Measurements from ENCODE around the gene SPPL2B.

The SPPL2B gene

DNA sequence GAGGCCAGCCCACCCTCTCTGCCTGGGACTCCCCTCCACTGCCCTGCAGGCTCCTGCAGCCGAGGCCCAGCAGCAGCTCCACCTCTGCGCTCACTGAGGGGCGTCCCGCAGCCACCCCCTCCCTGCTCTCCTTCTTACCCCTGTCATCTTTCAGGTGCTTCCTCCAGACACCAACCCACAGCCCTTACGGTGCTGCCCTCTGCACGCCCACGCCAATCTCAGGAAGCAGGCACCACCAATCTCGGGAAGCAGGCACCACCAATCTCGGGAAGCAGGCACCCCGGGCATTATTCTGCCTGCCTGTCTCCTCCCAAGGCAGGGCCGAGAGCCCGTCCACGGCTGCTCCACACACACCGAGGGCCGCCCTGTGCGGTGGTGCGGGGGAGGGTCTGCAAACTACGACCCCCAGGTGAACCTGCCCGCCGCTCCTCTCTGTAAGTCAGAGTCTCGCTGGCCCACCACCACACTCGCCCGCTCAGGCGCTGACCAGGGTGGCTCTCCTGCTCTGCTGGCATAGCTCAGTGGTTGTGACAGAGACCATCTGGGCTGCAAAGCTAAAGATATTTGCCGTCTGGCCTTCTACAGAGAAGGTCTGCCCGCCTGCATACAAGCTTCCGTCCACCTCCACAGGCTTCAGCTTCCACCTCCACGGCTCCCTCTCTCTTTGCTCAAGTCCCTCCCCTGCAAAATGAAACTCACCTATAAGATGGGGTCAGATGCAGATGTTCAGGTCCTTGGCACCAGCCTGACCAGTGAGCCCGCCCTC, 3.0 kb upstream of the SPPL2B start:
- Histone ChIP-seq H3K27ac (ENCODE audit: low read depth, low read length) (no peak overlapping the region), H3K36me3 (ENCODE audit: insufficient read depth, low read length) (peaks cover 36% of the 10 kb centered on the region), H3K9ac (ENCODE audit: low read depth, low read length) (no peak overlapping the region), H3K4me3 (ENCODE audit: low read length) (no peak overlapping the region), H3K27me3 (ENCODE audit: insufficient read depth, low read length) (no peaks in the 10 kb centered on the region), H3K9me3 (ENCODE audit: insufficient read depth, low read depth, low read length) (no peaks in the 10 kb centered on the region), H3K4me1 (ENCODE audit: insufficient read depth, low read length) (peaks cover 11% of the 10 kb centered on the region; the same call in 1 of the 2 replicates)
- WGBS, result 92% methylated on average over 29 of the region's 29 CpGs

DNA sequence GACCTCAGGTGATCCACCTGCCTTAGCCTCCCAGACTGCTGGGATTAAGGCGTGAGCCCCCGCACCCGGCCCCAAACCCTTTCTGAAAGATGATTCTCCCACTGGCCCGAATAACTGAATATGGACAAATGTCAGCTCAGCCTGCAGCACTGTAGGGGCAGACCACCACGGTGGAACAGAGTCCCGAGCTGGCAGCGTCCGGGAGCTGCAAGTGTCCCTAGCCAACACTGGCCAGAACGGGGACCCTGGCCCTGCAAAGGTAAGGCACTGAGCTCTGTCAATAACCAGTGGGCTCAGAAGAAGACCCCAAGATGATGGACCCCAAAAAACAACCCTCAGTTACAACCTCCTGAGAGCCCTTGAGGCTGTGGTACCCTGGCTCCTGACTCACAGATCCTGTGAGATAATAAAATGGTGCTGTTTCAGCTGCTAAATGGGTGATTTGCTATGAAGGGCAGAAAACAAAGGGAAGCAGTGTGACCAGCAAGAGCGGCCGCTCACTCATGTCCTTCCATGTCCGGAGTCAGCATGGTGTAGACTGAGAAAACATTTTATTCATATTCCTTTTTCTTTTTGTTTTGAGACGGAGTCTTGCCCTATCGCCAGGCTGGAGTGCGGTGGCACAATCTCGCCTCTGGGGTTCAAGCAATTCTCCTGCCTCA, 1.7 kb upstream of the SPPL2B start:
- WGBS, result 93% methylated on average over 16 of the region's 16 CpGs
- H3K27me3 ChIP-seq (ENCODE audit: insufficient read depth, low read length), result no peaks in the 10 kb centered on the region
- peak overlapping the region; percentile 86; the same call in 1 of the 2 replicates for H3K27ac ChIP-seq (ENCODE audit: low read depth, low read length)
- H3K4me3 ChIP-seq (ENCODE audit: low read length), result no peak overlapping the region
- no peaks in the 10 kb centered on the region for H3K9me3 ChIP-seq (ENCODE audit: insufficient read depth, low read depth, low read length)
- H3K9ac ChIP-seq (ENCODE audit: low read depth, low read length), result no peak overlapping the region
- H3K4me1 ChIP-seq (ENCODE audit: insufficient read depth, low read length), result peaks cover 22% of the 10 kb centered on the region
- H3K36me3 ChIP-seq (ENCODE audit: insufficient read depth, low read length), result peaks cover 30% of the 10 kb centered on the region

- Histone ChIP-seq H3K9me3 (ENCODE audit: insufficient read depth, low read depth, low read length) (no peaks in the 10 kb centered on the region), H3K9ac (ENCODE audit: low read depth, low read length) (peak overlapping the region; percentile 87), H3K27me3 (ENCODE audit: insufficient read depth, low read length) (no peaks in the 10 kb centered on the region), H3K4me1 (ENCODE audit: insufficient read depth, low read length) (peaks cover 22% of the 10 kb centered on the region), H3K4me3 (ENCODE audit: low read length) (peak overlapping the region; percentile 82), H3K27ac (ENCODE audit: low read depth, low read length) (peak overlapping the region; percentile 86), H3K36me3 (ENCODE audit: insufficient read depth, low read length) (peaks cover 25% of the 10 kb centered on the region)
- WGBS, result 3% methylated on average over 13 of the region's 18 CpGs
These were observed 597 bp upstream of the SPPL2B start for GRCh38 chr19:2327773-2328400.

- Histone ChIP-seq H3K9ac (ENCODE audit: low read depth, low read length) (peak overlapping the region; percentile 87), H3K27me3 (ENCODE audit: insufficient read depth, low read length) (no peaks in the 10 kb centered on the region), H3K36me3 (ENCODE audit: insufficient read depth, low read length) (peaks cover 15% of the 10 kb centered on the region), H3K4me3 (ENCODE audit: low read length) (peak overlapping the region; percentile 82), H3K9me3 (ENCODE audit: insufficient read depth, low read depth, low read length) (no peaks in the 10 kb centered on the region), H3K27ac (ENCODE audit: low read depth, low read length) (peak overlapping the region; percentile 86; the same call in 1 of the 2 replicates), H3K4me1 (ENCODE audit: insufficient read depth, low read length) (peaks cover 22% of the 10 kb centered on the region)
- WGBS, result 4% methylated on average over 16 of the region's 16 CpGs
These were observed 630 bp downstream of the SPPL2B start for GRCh38 chr19:2329149-2329478.

GRCh38 chr19:2329501-2329916, 1.0 kb downstream of the SPPL2B start:
- Histone ChIP-seq H3K9ac (ENCODE audit: low read depth, low read length) (peak overlapping the region; percentile 87; the same call in 1 of the 2 replicates), H3K27ac (ENCODE audit: low read depth, low read length) (no peak overlapping the region), H3K4me1 (ENCODE audit: insufficient read depth, low read length) (peaks cover 22% of the 10 kb centered on the region), H3K27me3 (ENCODE audit: insufficient read depth, low read length) (no peaks in the 10 kb centered on the region), H3K9me3 (ENCODE audit: insufficient read depth, low read depth, low read length) (no peaks in the 10 kb centered on the region), H3K4me3 (ENCODE audit: low read length) (peak overlapping the region; percentile 82), H3K36me3 (ENCODE audit: insufficient read depth, low read length) (peaks cover 11% of the 10 kb centered on the region; the same call in 1 of the 2 replicates)
- WGBS, result 52% methylated on average over 13 of the region's 13 CpGs

DNA sequence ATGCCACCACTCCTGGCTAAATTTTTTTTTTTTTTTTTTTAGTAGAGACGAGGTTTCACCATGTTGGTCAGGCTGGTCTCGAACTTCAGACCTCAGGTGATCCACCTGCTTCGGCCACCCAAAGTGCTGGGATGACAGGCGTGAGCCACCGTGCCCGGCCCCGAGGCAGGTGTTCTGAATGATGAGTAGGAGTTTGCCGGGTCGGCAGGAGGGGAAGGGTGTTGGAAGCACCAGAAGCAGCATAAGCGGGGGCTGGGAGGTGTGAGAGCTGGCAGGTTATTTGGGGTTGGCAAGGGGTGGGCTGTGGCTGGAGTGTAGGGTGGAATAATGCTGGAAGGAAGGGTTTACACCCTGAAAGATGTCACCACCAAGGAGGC, 1.8 kb downstream of the SPPL2B start:
- WGBS, result 82% methylated on average over 10 of the region's 10 CpGs
- Histone ChIP-seq H3K27me3 (ENCODE audit: insufficient read depth, low read length) (no peaks in the 10 kb centered on the region), H3K27ac (ENCODE audit: low read depth, low read length) (no peak overlapping the region), H3K9me3 (ENCODE audit: insufficient read depth, low read depth, low read length) (no peaks in the 10 kb centered on the region), H3K4me3 (ENCODE audit: low read length) (no peak overlapping the region), H3K4me1 (ENCODE audit: insufficient read depth, low read length) (peaks cover 22% of the 10 kb centered on the region), H3K9ac (ENCODE audit: low read depth, low read length) (no peak overlapping the region), H3K36me3 (ENCODE audit: insufficient read depth, low read length) (peaks cover 4% of the 10 kb centered on the region; the same call in 1 of the 2 replicates)

- H3K4me3 ChIP-seq (ENCODE audit: low read length), result peak overlapping the region; percentile 6; the same call in 1 of the 2 replicates
- peaks cover 4% of the 10 kb centered on the region; the same call in 1 of the 2 replicates for H3K36me3 ChIP-seq (ENCODE audit: insufficient read depth, low read length)
- no peak overlapping the region for H3K9ac ChIP-seq (ENCODE audit: low read depth, low read length)
- 68% methylated on average over 20 of the region's 20 CpGs for WGBS
- H3K4me1 ChIP-seq (ENCODE audit: insufficient read depth, low read length), result peaks cover 22% of the 10 kb centered on the region
- no peaks in the 10 kb centered on the region for H3K9me3 ChIP-seq (ENCODE audit: insufficient read depth, low read depth, low read length)
- no peaks in the 10 kb centered on the region for H3K27me3 ChIP-seq (ENCODE audit: insufficient read depth, low read length)
- H3K27ac ChIP-seq (ENCODE audit: low read depth, low read length), result peak overlapping the region; percentile 9; the same call in 1 of the 2 replicates
These were observed 2.3 kb downstream of the SPPL2B start for GRCh38 chr19:2330632-2331284.

DNA sequence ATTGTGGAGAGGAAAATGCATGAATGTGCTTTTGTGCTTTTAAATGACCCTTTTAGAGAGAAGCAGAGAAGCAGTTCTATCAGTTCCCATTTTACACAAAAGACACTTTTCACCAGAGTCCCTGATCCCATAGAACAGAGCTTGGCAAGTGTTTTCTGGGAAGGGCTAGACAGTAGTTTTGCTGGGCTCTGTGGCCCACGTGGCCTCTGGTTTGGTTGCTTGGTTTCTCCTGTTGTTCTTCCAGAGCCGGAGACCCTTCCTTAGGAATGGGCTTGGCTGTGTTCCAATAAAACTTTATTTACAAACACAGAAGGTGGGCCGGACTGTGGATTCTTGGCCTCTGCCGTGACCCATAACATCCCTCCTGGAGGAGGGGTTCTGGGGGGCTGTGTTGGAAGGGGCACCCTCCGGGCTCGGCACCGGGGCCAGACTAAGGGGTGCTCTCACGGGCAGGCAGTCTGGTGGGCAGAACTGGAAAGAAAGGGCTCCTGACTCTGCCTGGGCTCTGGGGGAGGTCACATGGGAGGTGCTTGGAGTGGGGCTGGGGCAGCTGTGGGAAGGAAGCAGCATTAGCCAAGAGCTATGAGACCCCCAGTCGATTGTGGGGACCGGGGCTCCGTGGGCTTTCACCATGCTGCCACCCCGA, 3.2 kb downstream of the SPPL2B start:
- Histone ChIP-seq H3K27me3 (ENCODE audit: insufficient read depth, low read length) (no peaks in the 10 kb centered on the region), H3K9me3 (ENCODE audit: insufficient read depth, low read depth, low read length) (no peaks in the 10 kb centered on the region), H3K4me3 (ENCODE audit: low read length) (no peak overlapping the region; the same call in 1 of the 2 replicates), H3K36me3 (ENCODE audit: insufficient read depth, low read length) (no peaks in the 10 kb centered on the region), H3K4me1 (ENCODE audit: insufficient read depth, low read length) (peaks cover 22% of the 10 kb centered on the region), H3K27ac (ENCODE audit: low read depth, low read length) (peak overlapping the region; percentile 9; the same call in 1 of the 2 replicates), H3K9ac (ENCODE audit: low read depth, low read length) (no peak overlapping the region)
- 85% methylated on average over 12 of the region's 12 CpGs for WGBS

- no peak overlapping the region for H3K27ac ChIP-seq (ENCODE audit: low read depth, low read length)
- no peaks in the 10 kb centered on the region for H3K9me3 ChIP-seq (ENCODE audit: insufficient read depth, low read depth, low read length)
- WGBS, result 92% methylated on average over 17 of the region's 17 CpGs
- peaks cover 20% of the 10 kb centered on the region for H3K4me1 ChIP-seq (ENCODE audit: insufficient read depth, low read length)
- H3K4me3 ChIP-seq (ENCODE audit: low read length), result no peak overlapping the region
- no peaks in the 10 kb centered on the region for H3K36me3 ChIP-seq (ENCODE audit: insufficient read depth, low read length)
- no peaks in the 10 kb centered on the region for H3K27me3 ChIP-seq (ENCODE audit: insufficient read depth, low read length)
- no peak overlapping the region for H3K9ac ChIP-seq (ENCODE audit: low read depth, low read length)
These were observed 4.0 kb downstream of the SPPL2B start for GRCh38 chr19:2332341-2333026.
